ENCODE measurements around the gene NDST1.
A peak's percentile ranks its signal among the peaks of the same experiment; 100 is the strongest.

The NDST1 gene

DNA sequence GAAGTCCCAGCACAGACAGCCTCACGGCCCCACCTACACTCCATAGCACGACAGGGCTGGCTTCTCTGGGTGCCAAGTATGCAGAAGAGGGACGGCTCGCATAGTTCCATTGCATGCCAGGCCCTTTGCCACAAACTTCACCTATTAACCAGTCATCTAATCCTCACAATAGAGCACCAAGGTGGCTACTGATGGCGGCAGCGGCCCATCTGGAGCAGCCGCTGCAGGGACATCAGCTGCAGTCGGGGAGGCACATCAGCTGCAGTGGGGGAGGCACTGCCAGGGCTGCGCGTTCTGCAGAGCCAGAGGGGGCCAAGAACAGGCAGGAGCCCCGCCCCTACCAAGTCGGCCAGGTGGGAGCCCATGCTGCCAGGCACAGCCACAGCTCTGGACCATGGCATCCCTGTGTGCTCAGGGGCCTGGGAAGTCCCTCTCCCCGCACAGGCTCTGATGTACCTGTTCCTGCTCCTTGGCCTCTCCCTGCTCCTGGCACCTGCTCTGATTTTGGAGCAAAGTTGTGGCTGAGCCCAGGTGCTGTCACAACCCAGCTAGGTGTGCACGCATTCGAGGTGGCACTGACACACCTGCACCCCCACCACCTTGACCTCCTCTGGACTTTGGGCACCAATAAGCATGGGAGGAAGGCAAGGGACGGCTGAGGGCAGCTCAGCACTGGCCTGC, 71.0 kb downstream of the NDST1 start:
- TF ChIP-seq, protein P1, sequence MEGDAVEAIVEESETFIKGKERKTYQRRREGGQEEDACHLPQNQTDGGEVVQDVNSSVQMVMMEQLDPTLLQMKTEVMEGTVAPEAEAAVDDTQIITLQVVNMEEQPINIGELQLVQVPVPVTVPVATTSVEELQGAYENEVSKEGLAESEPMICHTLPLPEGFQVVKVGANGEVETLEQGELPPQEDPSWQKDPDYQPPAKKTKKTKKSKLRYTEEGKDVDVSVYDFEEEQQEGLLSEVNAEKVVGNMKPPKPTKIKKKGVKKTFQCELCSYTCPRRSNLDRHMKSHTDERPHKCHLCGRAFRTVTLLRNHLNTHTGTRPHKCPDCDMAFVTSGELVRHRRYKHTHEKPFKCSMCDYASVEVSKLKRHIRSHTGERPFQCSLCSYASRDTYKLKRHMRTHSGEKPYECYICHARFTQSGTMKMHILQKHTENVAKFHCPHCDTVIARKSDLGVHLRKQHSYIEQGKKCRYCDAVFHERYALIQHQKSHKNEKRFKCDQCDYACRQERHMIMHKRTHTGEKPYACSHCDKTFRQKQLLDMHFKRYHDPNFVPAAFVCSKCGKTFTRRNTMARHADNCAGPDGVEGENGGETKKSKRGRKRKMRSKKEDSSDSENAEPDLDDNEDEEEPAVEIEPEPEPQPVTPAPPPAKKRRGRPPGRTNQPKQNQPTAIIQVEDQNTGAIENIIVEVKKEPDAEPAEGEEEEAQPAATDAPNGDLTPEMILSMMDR (conservative IDR thresholded peaks at IDR 0.05; ENCODE audit: control insufficient read depth, insufficient read depth, low read depth, low read length): no peak
- no peak overlapping the region for H3K4me3 ChIP-seq (ENCODE audit: control insufficient read depth, low read depth, low read length)
- DNase-seq (ENCODE audit: low read depth): no peak

DNA sequence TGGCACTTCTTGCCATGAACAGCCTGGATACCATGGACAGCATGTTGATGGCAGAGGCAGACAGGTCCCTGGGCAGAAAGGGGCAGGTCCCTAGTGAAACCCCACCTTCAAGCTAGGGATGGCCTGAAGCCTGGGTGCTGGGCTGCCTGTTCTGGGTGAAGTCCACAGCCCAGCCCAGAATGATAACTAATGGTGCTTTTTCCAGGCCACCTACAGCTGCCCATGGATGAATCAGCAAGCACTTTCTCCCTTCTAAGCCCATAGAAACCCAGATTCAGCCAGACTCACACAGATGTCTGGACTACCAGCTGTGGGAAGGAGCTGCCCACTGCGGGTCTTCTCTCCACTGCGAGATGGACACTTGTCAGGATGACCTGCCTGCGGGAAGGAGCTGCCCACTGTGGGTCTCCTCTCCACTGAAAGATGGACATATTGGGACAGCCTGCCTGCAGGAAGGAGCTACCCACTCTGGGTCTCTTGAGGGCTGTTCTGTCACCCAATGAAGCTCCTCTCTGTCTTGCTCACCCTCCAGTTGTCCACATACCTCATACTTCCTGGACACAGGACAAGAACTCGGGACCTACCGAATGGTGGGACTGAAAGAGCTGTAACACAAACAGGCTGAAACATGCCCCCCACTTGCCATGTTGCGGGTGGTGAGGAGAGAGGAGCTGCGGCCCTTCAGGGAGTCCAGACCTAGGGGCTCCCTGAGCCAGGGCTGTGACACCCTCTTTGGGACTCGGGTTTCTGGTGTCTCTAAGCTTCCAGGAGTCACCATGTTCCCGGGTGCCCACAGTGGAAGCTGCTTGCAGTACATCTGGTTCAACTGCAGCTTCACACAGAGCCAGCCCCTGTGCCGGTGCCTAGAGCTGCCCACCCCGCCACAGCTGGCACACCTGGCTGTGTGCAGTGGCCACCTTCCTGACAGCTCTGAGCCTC, 71.8 kb downstream of the NDST1 start:
- no peak overlapping the region for H3K4me3 ChIP-seq (ENCODE audit: control insufficient read depth, low read depth, low read length)
- TF ChIP-seq, protein P1 (conservative IDR thresholded peaks at IDR 0.05; ENCODE audit: control insufficient read depth, insufficient read depth, low read depth, low read length): no peak
- no peak for DNase-seq (ENCODE audit: low read depth)

DNA sequence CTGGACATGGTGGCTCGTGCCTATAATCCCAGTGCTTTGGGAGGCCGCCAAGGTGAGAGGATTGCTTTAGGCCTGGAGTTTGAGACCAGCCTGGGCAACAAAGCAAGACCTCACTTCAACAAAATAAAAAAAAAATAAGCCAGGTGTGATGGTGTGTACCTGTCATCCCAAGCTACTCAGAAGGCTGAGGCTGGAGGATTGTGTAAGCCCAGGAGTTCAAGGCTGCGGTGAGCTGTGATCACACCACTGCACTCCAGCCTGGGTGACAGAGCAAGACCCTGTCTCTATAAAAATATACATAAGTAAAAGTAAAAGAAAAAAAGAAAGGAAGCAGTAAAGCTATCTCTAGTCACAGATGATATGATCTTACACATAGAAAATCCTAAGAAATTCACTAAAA, 73.0 kb downstream of the NDST1 start:
- DNase-seq (ENCODE audit: low read depth): no peak
- no peak overlapping the region for H3K4me3 ChIP-seq (ENCODE audit: control insufficient read depth, low read depth, low read length)
- TF ChIP-seq, protein P1 (conservative IDR thresholded peaks at IDR 0.05; ENCODE audit: control insufficient read depth, insufficient read depth, low read depth, low read length): no peak

DNA sequence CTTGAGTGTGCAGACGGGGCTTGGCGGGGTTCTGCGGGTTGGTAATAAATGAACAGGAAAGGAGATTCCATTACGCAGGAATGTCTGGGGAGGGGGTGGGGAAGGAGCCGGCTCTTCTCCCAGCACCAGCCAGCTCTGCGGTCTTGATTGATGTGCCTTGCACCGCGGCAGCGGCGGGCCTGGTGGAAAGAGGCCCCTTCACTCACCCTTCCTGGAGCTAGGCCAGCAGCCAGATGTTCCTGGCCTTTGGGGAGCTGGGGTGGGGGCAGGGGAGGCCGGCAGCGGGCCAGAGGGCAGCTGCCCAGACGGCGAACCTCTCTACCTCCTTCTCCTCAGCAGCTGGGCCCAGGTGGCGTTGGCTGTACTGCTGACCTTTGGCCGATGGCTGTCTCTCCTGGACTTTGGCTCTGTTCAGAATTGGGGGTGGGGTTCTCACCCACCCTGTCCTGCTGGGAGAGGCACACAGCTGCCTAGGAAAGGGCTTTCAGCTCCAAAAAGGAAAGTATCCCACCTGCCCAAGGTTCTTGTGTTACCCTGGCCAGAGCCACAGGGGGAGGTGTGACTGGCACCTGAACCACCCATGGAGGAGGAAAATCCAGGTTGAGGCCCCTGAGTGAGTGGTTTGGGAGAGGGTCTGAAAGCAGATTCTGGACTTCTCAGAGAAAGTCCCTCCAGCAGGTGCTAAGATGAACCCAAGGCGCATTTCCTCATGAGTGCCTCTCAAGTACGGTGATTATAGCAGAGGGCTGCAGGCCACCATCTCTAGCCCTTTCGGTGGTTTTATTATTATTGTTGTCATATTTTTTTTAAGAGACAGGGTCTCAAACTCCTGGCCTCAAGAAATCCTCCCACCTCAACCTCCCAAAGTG, 74.5 kb downstream of the NDST1 start:
- TF ChIP-seq, protein P1 (conservative IDR thresholded peaks at IDR 0.05; ENCODE audit: control insufficient read depth, insufficient read depth, low read depth, low read length): no peak
- DNase-seq (ENCODE audit: low read depth): peak; percentile 41
- no peak overlapping the region for H3K4me3 ChIP-seq (ENCODE audit: control insufficient read depth, low read depth, low read length)

DNA sequence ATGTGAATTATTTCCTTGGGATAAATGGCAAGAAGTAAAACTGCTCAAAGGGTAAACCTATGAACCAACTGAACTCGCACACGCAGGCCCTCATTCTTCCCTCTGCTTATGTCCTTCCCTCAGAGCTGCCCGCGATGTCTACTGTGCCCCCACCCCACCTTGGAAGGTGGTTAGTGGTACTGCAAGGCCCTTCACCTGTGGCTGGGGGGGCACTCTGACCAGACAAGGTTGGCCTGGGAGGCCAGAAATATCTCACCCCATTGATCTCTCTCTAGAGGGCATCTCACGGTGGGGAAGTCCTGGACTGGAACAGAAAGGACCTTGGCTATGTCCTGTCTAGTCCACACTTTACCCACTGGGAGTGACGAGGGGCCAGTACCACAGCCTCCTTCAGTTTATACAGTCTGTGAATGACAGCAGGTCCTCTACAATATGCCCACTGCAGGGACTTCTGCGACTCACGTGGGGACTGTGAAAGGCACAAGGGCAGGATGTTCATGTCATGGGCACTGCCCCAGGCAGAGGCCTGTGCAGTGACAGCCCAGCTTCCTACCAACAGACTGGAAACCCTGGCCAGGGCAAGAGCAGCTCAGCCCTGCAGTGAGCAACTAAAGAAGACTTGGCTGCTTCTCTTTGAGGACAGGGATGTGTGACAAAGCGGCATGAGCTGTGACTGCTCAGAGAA, 75.8 kb downstream of the NDST1 start:
- H3K4me3 ChIP-seq (ENCODE audit: control insufficient read depth, low read depth, low read length): no peak overlapping the region
- TF ChIP-seq, protein P1 (conservative IDR thresholded peaks at IDR 0.05; ENCODE audit: control insufficient read depth, insufficient read depth, low read depth, low read length): no peak
- DNase-seq (ENCODE audit: low read depth): no peak
